Measurements from ENCODE around the gene TTBK1.

Gene TTBK1

GRCh38 chr6:43271103-43271815 is 28.0 kb downstream of the TTBK1 start:
- Histone ChIP-seq H3K9me3 (ENCODE audit: control insufficient read depth, low read length) (no peaks in the 10 kb centered on the region), H3K27ac (ENCODE audit: insufficient read depth, low read depth, low read length, poor library complexity, severe bottlenecking) (no peak overlapping the region), H3K27me3 (ENCODE audit: control insufficient read depth, insufficient read depth, low read length, poor library complexity, severe bottlenecking) (peaks cover 58% of the 10 kb centered on the region), H3K36me3 (ENCODE audit: control insufficient read depth, insufficient read depth, low read length) (no peaks in the 10 kb centered on the region), H3K4me1 (ENCODE audit: control insufficient read depth, insufficient read depth, low read length) (peaks cover 32% of the 10 kb centered on the region), H3K4me3 (ENCODE audit: insufficient read depth, low read depth, low read length) (no peak overlapping the region)
- 91% methylated on average over 8 of the region's 8 CpGs for WGBS, 2 experiments

- Histone ChIP-seq H3K4me3 (ENCODE audit: insufficient read depth, low read depth, low read length) (no peak overlapping the region), H3K9me3 (ENCODE audit: control insufficient read depth, low read length) (no peaks in the 10 kb centered on the region), H3K27ac (ENCODE audit: insufficient read depth, low read depth, low read length, poor library complexity, severe bottlenecking) (no peak overlapping the region), H3K27me3 (ENCODE audit: control insufficient read depth, insufficient read depth, low read length, poor library complexity, severe bottlenecking) (peaks cover 61% of the 10 kb centered on the region), H3K36me3 (ENCODE audit: control insufficient read depth, insufficient read depth, low read length) (no peaks in the 10 kb centered on the region), H3K4me1 (ENCODE audit: control insufficient read depth, insufficient read depth, low read length) (peaks cover 33% of the 10 kb centered on the region)
Measured at GRCh38 chr6:43271944-43272343, 28.7 kb downstream of the TTBK1 start.

- no peaks in the 10 kb centered on the region for H3K9me3 ChIP-seq (ENCODE audit: control insufficient read depth, low read length)
- H3K4me1 ChIP-seq (ENCODE audit: control insufficient read depth, insufficient read depth, low read length), result peaks cover 31% of the 10 kb centered on the region
- H3K27ac ChIP-seq (ENCODE audit: insufficient read depth, low read depth, low read length, poor library complexity, severe bottlenecking), result no peak overlapping the region
- 84 to 85% methylated on average over 2 of the region's 2 CpGs for WGBS, 2 experiments
- H3K4me3 ChIP-seq (ENCODE audit: insufficient read depth, low read depth, low read length), result no peak overlapping the region
- H3K36me3 ChIP-seq (ENCODE audit: control insufficient read depth, insufficient read depth, low read length), result no peaks in the 10 kb centered on the region
- peaks cover 46% of the 10 kb centered on the region for H3K27me3 ChIP-seq (ENCODE audit: control insufficient read depth, insufficient read depth, low read length, poor library complexity, severe bottlenecking)
Measured at GRCh38 chr6:43273707-43274106, 30.4 kb downstream of the TTBK1 start.

GRCh38 chr6:43274127-43274915 is 31.0 kb downstream of the TTBK1 start:
- peaks cover 40% of the 10 kb centered on the region for H3K27me3 ChIP-seq (ENCODE audit: control insufficient read depth, insufficient read depth, low read length, poor library complexity, severe bottlenecking)
- no peak overlapping the region for H3K27ac ChIP-seq (ENCODE audit: insufficient read depth, low read depth, low read length, poor library complexity, severe bottlenecking)
- no peak overlapping the region for H3K4me3 ChIP-seq (ENCODE audit: insufficient read depth, low read depth, low read length)
- WGBS, 2 experiments, result 80 to 83% methylated on average over 8 of the region's 10 CpGs
- H3K36me3 ChIP-seq (ENCODE audit: control insufficient read depth, insufficient read depth, low read length), result no peaks in the 10 kb centered on the region
- no peaks in the 10 kb centered on the region for H3K9me3 ChIP-seq (ENCODE audit: control insufficient read depth, low read length)
- peaks cover 32% of the 10 kb centered on the region for H3K4me1 ChIP-seq (ENCODE audit: control insufficient read depth, insufficient read depth, low read length)

- H3K4me1 ChIP-seq (ENCODE audit: control insufficient read depth, insufficient read depth, low read length), result peaks cover 30% of the 10 kb centered on the region
Measured at GRCh38 chr6:43274916-43275597, 31.8 kb downstream of the TTBK1 start.

GRCh38 chr6:43275801-43276576 is 32.7 kb downstream of the TTBK1 start:
- WGBS, 2 experiments, result 19 to 22% methylated on average over 63 to 64 of the region's 64 CpGs

More at GRCh38 chr6:43274916-43275597, 31.8 kb downstream of the TTBK1 start:
- WGBS, 2 experiments, result 4 to 5% methylated on average over 65 of the region's 65 CpGs
- Histone ChIP-seq H3K9me3 (ENCODE audit: control insufficient read depth, low read length) (no peaks in the 10 kb centered on the region), H3K27ac (ENCODE audit: insufficient read depth, low read depth, low read length, poor library complexity, severe bottlenecking) (no peak overlapping the region), H3K27me3 (ENCODE audit: control insufficient read depth, insufficient read depth, low read length, poor library complexity, severe bottlenecking) (peaks cover 33% of the 10 kb centered on the region), H3K4me3 (ENCODE audit: insufficient read depth, low read depth, low read length) (peak overlapping the region; percentile 39), H3K36me3 (ENCODE audit: control insufficient read depth, insufficient read depth, low read length) (no peaks in the 10 kb centered on the region)

GRCh38 chr6:43276577-43277305 is 33.5 kb downstream of the TTBK1 start:
- peak overlapping the region; percentile 39 for H3K4me3 ChIP-seq (ENCODE audit: insufficient read depth, low read depth, low read length)
- no peak overlapping the region for H3K27ac ChIP-seq (ENCODE audit: insufficient read depth, low read depth, low read length, poor library complexity, severe bottlenecking)
- H3K36me3 ChIP-seq (ENCODE audit: control insufficient read depth, insufficient read depth, low read length), result no peaks in the 10 kb centered on the region
- H3K4me1 ChIP-seq (ENCODE audit: control insufficient read depth, insufficient read depth, low read length), result peaks cover 30% of the 10 kb centered on the region
- WGBS, 2 experiments, result 58 to 62% methylated on average over 11 of the region's 11 CpGs
- H3K9me3 ChIP-seq (ENCODE audit: control insufficient read depth, low read length), result no peaks in the 10 kb centered on the region
- peaks cover 33% of the 10 kb centered on the region for H3K27me3 ChIP-seq (ENCODE audit: control insufficient read depth, insufficient read depth, low read length, poor library complexity, severe bottlenecking)

More at GRCh38 chr6:43275801-43276576, 32.7 kb downstream of the TTBK1 start:
- Histone ChIP-seq H3K4me1 (ENCODE audit: control insufficient read depth, insufficient read depth, low read length) (peaks cover 30% of the 10 kb centered on the region), H3K27ac (ENCODE audit: insufficient read depth, low read depth, low read length, poor library complexity, severe bottlenecking) (no peak overlapping the region), H3K27me3 (ENCODE audit: control insufficient read depth, insufficient read depth, low read length, poor library complexity, severe bottlenecking) (peaks cover 33% of the 10 kb centered on the region), H3K36me3 (ENCODE audit: control insufficient read depth, insufficient read depth, low read length) (no peaks in the 10 kb centered on the region), H3K4me3 (ENCODE audit: insufficient read depth, low read depth, low read length) (peak overlapping the region; percentile 39), H3K9me3 (ENCODE audit: control insufficient read depth, low read length) (no peaks in the 10 kb centered on the region)

GRCh38 chr6:43277306-43277642 is 34.0 kb downstream of the TTBK1 start:
- H3K36me3 ChIP-seq (ENCODE audit: control insufficient read depth, insufficient read depth, low read length), result no peaks in the 10 kb centered on the region
- H3K4me3 ChIP-seq (ENCODE audit: insufficient read depth, low read depth, low read length), result no peak overlapping the region
- WGBS, 2 experiments, result 84 to 88% methylated on average over 5 to 6 of the region's 6 CpGs
- H3K4me1 ChIP-seq (ENCODE audit: control insufficient read depth, insufficient read depth, low read length), result peaks cover 30% of the 10 kb centered on the region
- peaks cover 33% of the 10 kb centered on the region for H3K27me3 ChIP-seq (ENCODE audit: control insufficient read depth, insufficient read depth, low read length, poor library complexity, severe bottlenecking)
- H3K27ac ChIP-seq (ENCODE audit: insufficient read depth, low read depth, low read length, poor library complexity, severe bottlenecking), result no peak overlapping the region
- H3K9me3 ChIP-seq (ENCODE audit: control insufficient read depth, low read length), result no peaks in the 10 kb centered on the region

- Histone ChIP-seq H3K36me3 (ENCODE audit: control insufficient read depth, insufficient read depth, low read length) (no peaks in the 10 kb centered on the region), H3K27me3 (ENCODE audit: control insufficient read depth, insufficient read depth, low read length, poor library complexity, severe bottlenecking) (peaks cover 33% of the 10 kb centered on the region), H3K4me1 (ENCODE audit: control insufficient read depth, insufficient read depth, low read length) (peaks cover 30% of the 10 kb centered on the region), H3K9me3 (ENCODE audit: control insufficient read depth, low read length) (no peaks in the 10 kb centered on the region), H3K27ac (ENCODE audit: insufficient read depth, low read depth, low read length, poor library complexity, severe bottlenecking) (no peak overlapping the region), H3K4me3 (ENCODE audit: insufficient read depth, low read depth, low read length) (no peak overlapping the region)
- WGBS, 2 experiments, result 82 to 83% methylated on average over 13 of the region's 13 CpGs
Measured at GRCh38 chr6:43277643-43278523, 34.6 kb downstream of the TTBK1 start.

Measured in ectodermal cell (in vitro differentiated cells).